Measurements from ENCODE around the gene GRAMD2B.
A peak's percentile ranks its signal among the peaks of the same experiment; 100 is the strongest.
"Not testable (repeated sequence)": the region's sequence is repeated elsewhere in the genome, so short reads cannot be mapped to it uniquely, and the experiment has no call there.

GRAMD2B gene

DNA sequence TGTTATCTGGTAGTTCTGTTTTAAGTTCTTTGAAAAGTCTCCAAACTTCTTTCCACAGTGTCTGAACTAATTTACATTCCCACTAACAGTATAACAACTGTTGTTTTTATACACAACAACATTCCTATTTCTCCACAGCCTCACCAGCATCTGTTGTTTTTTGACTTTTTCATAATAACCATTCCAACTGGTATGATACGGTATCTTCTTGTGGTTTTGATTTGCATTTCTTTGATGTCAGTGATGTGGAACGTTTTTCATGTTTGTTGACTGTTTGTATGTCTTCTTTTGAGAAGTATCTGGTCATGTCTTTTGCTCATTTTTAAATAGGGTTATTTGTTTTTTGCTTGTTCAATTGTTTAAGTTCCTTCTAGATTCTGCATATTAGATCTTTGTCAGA is 12.6 kb upstream of the GRAMD2B start:
- no peak for DNase-seq

DNA sequence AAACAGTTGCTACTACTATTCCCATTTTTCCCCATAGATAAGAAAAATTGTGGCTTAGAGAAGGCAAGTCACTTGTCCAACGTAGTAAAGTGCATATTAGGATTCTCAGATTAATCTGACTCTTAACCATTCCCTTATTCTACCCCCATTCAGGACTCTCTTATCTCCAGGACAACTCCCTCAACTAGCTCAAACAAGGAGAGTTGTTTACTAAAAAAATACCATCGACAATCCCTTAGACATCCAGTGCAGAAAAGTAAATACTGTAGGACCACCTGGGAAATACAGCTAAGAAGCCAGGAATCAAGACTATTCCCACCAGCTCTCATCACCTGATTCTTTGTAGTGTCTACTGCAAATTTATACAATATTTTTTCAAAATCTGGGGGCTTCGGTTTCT is 9.4 kb upstream of the GRAMD2B start:
- no peak for DNase-seq

GRCh38 chr5:126414874-126415502 is 8.2 kb upstream of the GRAMD2B start:
- DNase-seq, result peak in 10 of 56 donors; percentile 2 to 43 (median 14)

DNA sequence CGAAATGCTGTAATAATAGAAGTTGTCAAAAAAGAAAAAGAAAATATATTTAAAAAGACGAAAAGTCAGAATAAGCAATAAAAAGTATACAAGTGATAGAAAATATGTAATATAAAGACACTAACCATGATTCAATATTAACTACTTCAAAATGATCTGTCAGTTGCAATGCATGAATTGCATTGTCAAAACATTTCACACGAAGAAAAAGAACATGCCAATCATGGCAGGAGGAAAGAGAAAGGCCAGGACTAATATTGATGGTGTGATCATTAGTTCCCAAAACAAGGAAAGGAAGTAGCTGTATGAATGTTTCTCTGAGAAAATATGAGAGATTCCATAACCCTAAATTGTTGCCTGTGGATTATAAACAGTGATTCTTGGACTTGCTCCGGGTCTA is 7.4 kb upstream of the GRAMD2B start:
- DNase-seq, result no peak

GRCh38 chr5:126416266-126416925 is 6.8 kb upstream of the GRAMD2B start:
- DNase-seq, result no peak

GRCh38 chr5:126417178-126417577 is 6.0 kb upstream of the GRAMD2B start:
- no peak for DNase-seq

- no peak for DNase-seq
Measured at GRCh38 chr5:126419102-126419501, 4.1 kb upstream of the GRAMD2B start.

DNA sequence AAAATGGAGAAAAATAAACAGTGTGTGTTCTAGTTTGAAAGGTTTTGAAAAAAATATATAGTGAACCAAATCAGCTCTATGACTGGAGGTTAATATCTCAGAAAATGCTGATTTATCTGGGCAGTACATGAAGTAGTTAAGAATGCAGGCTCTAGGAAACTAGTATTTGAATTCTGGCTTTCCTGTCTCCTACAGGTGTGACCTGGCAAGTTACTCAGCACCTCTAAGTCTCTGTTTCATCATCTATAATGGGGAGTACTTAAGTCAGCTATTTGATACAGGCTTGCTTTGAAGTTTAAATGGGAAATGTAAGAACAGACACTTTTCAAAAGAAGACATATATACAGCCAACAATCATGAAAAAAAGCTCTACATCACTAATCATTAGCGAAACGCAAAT is 5.2 kb downstream of the GRAMD2B start:
- no peak for DNase-seq

- no peak for DNase-seq
Measured at GRCh38 chr5:126430631-126431030, 7.4 kb downstream of the GRAMD2B start.

GRCh38 chr5:126433701-126434100 is 10.5 kb downstream of the GRAMD2B start:
- no peak for DNase-seq

DNA sequence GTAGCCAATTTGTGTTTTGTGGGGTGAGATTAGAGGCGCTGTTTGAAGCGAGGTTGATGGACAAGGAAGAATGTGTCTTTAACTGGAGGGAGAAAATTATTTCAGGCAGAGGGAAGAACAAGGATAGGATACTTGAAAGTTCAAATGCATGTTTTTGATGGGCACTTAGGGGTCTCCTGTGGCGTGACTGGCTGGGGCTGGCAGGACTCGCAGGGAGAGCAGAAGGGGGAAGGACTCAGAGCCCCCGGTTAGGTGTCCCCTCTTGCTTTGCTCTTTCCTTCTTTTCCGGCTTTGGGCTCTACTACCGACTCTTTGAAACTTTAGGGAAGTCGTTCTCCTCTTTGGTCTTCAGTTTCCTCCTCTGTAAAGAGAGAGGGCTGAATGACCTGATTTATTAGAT is 12.1 kb downstream of the GRAMD2B start:
- DNase-seq, result no peak

GRCh38 chr5:126435714-126436113 is 12.5 kb downstream of the GRAMD2B start:
- no peak for DNase-seq

DNA sequence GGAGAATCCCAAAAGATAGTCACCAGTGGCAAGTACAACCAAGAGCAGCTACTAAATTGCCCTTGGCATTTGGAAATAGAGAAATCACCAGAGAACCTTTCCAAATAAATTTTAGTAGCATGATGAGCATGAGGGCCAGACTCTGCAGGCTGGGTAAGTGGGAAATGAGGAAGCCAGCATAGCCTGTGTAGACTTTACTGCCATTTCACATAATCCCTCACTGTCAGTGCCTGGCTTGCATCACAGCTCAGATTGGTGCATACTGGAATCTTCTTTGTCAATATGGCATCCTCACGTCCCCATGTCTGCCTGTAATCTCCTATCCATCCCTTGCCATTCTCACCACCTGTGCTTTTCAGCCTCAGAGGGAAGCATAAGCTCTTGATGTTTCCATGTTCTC is 14.5 kb downstream of the GRAMD2B start:
- DNase-seq, result no peak

- DNase-seq, result no peak
Measured at GRCh38 chr5:126438267-126438666, 15.1 kb downstream of the GRAMD2B start.

DNA sequence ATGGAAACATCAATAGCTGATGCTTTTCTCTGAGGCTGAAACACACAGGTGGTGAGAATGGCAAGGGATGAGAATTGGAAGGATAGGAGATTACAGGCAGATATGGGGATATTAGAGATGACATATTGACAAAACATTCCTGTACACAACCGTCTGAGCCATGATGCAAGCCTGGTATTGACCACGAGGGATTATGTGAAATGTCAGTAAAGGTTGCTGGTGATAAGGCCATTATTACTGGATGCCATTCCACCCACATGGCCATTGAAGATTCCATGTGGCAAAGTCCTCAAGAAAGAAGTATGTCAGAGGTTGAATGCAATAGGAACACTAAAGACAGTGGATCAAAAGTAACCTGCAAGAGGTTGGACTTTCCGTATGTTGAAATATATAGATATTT is 15.7 kb downstream of the GRAMD2B start:
- DNase-seq, result no peak

- not testable (repeated sequence) for DNase-seq
Measured at GRCh38 chr5:126439724-126440123, 16.5 kb downstream of the GRAMD2B start.

DNA sequence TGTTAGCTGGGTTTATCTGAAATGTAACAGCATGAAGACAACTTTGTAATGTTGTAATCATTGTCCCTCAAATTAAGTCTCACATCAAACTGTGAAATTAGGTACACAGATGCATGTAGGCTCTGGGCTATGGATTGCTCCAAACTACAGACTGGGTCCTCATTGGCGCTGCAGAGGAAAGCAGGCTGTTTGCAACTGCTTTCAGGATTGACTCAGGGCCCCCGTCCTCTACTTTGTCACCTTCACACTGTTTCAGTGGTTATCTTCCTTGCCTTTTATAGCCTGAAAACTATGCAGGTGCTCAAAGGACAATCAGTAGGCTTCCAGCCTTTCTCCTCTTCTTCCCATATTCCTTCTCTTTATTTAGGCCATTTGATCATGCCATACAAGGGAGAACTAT is 18.0 kb downstream of the GRAMD2B start:
- DNase-seq, result no peak

DNA sequence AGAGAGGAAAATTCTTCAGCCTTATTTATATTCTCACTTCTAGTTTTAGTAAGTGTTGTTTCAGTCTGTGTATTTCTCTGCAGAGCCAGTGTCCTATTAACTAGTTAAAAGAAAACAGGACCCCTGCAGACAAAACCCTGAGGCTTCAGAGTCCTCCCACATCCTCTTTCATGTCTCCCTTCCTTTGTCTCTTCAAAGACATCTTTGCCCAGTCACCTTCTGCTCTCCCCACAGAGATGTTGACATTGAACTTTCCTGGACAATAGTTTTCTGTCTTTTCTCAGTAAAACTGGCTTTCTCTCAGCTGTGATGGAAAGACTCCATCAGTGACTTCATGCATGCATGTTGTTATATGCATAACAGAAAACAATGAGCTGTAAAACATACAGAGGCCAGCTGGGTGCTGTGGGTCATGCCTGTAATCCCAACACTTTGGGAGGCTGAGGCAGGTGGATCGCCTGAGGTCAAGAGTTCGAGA is 20.2 kb downstream of the GRAMD2B start:
- peak in 18 of 56 donors; percentile 12 to 77 (median 28) for DNase-seq

DNA sequence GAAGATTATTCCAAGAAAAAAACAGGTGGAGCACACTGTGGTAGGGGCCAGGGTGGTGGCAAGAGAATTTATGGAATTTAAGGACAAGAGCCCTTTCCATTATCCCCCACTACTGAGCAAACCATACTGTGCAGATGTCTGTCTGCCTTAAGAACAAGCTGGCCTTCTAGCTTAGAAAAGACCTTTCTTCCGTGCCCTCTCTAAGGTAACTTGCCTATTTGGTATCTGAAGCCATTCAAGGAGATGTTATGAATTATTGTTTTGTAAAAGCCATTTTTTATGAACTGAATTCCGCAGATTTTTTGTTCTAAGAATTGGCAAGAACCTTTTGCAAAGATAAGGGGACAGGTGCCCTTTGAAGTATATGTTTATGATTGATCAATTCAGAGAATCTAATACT is 20.9 kb downstream of the GRAMD2B start:
- DNase-seq, result no peak

GRCh38 chr5:126445502-126446174 is 22.4 kb downstream of the GRAMD2B start:
- no peak for DNase-seq

- DNase-seq, result no peak
Measured at GRCh38 chr5:126446498-126447224, 23.5 kb downstream of the GRAMD2B start.

GRCh38 chr5:126448720-126449119 is 25.5 kb downstream of the GRAMD2B start:
- no peak for DNase-seq
